ENCODE data around the gene ANK2. TPM values are rescaled to one million over a fixed set of nuclear protein-coding genes. Genes with fewer than 3 reads are reported as not detected.
A peak's percentile ranks its signal among the peaks of the same experiment; 100 is the strongest.

ANK2 gene
- total RNA-seq, 2 donors from 2014 or later, result 21.3 to 81.6 TPM

- H3K9me3 ChIP-seq, result no peaks in the 10 kb centered on the region
- TF ChIP-seq, protein P1, sequence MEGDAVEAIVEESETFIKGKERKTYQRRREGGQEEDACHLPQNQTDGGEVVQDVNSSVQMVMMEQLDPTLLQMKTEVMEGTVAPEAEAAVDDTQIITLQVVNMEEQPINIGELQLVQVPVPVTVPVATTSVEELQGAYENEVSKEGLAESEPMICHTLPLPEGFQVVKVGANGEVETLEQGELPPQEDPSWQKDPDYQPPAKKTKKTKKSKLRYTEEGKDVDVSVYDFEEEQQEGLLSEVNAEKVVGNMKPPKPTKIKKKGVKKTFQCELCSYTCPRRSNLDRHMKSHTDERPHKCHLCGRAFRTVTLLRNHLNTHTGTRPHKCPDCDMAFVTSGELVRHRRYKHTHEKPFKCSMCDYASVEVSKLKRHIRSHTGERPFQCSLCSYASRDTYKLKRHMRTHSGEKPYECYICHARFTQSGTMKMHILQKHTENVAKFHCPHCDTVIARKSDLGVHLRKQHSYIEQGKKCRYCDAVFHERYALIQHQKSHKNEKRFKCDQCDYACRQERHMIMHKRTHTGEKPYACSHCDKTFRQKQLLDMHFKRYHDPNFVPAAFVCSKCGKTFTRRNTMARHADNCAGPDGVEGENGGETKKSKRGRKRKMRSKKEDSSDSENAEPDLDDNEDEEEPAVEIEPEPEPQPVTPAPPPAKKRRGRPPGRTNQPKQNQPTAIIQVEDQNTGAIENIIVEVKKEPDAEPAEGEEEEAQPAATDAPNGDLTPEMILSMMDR (IDR thresholded peaks at IDR 0.05), result no peak
- no peaks in the 10 kb centered on the region for H3K4me1 ChIP-seq (ENCODE audit: control insufficient read depth in 1 of 2, low read depth in 2 of 2)
- DNase-seq (ENCODE audit: low spot score) (no peak), ATAC-seq (ENCODE audit: insufficient number of reproducible peaks, low FRiP score, low read depth) (no peak)
- no peaks in the 10 kb centered on the region for H3K27me3 ChIP-seq (replicated peaks; ENCODE audit: insufficient read depth)
- H3K4me3 ChIP-seq, result no peak overlapping the region
- no peaks in the 10 kb centered on the region for H3K36me3 ChIP-seq
- no peak overlapping the region for H3K27ac ChIP-seq
These were observed 44.9 kb downstream of the ANK2 start for GRCh38 chr4:113094331-113094730.

DNA sequence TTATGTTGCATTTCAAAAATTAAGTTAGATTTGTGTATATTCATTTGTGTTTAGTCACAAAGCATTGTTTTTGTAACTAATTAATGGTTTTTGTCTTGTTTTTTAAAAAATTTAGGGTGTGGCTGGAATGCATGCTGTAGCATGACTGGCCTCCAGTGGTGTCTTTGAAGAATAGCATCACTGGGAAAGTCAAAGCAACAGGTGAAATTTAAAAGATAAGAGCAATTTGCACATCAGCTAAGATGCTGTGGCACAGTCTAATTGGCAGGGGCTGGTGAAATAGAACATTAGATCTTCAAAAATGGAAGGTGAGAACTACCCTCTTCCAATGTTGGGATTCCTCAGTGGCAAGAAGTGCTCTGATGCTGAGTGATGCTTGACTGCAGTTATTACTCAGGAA, 45.3 kb downstream of the ANK2 start:
- H3K4me1 ChIP-seq (ENCODE audit: control insufficient read depth in 1 of 2, low read depth in 2 of 2), result no peaks in the 10 kb centered on the region
- TF ChIP-seq, protein P1 (IDR thresholded peaks at IDR 0.05), result no peak
- no peak overlapping the region for H3K4me3 ChIP-seq
- ATAC-seq (ENCODE audit: insufficient number of reproducible peaks, low FRiP score, low read depth), result no peak
- H3K27ac ChIP-seq, result no peak overlapping the region
- H3K9me3 ChIP-seq, result no peaks in the 10 kb centered on the region
- no peaks in the 10 kb centered on the region for H3K36me3 ChIP-seq
- no peak for DNase-seq (ENCODE audit: low spot score)
- no peaks in the 10 kb centered on the region for H3K27me3 ChIP-seq (replicated peaks; ENCODE audit: insufficient read depth)

DNA sequence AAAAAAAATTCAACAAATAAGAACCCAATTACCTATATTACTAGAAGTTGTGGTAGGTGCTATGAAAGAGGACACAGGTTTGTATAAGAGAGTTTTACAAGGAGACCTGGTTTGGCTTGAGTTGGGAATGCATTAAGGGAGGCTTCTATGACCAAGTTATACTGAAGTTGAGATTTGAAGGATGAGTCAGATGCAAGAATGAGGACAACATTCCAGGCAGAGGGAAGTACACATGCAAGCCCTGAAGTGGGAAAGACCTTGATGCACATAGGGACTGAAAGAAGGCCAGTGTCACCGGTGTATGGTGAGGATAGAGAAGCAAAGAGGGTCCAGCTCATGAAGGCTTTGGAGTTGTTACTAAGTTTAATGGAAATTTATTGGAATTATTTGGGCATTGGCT, 52.2 kb downstream of the ANK2 start:
- Histone ChIP-seq H3K4me1 (ENCODE audit: control insufficient read depth in 1 of 2, low read depth in 2 of 2) (no peaks in the 10 kb centered on the region), H3K9me3 (no peaks in the 10 kb centered on the region), H3K27ac (no peak overlapping the region), H3K4me3 (no peak overlapping the region), H3K36me3 (no peaks in the 10 kb centered on the region), H3K27me3 (replicated peaks; ENCODE audit: insufficient read depth) (no peaks in the 10 kb centered on the region)
- DNase-seq (ENCODE audit: low spot score) (no peak), ATAC-seq (ENCODE audit: insufficient number of reproducible peaks, low FRiP score, low read depth) (no peak)
- TF ChIP-seq, protein P1 (IDR thresholded peaks at IDR 0.05), result no peak

DNA sequence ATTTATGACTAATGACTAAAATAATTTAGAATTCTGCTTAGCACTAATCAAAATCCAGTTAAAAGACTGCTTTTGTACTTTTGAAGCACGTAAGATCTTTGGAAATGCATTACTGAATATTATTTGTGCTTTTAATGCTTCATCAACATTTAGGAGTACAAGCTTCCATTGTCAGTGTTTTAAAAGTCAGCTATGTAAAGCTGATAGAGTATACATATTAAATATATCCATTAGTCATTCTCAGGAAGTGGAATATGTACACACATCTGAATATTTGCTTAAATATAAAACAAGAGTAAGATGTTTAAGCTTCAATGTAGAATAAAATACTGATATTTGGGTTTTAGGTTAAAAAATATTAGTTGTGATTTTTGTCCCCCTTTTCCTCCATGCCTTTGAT, 54.1 kb downstream of the ANK2 start:
- no peaks in the 10 kb centered on the region for H3K27me3 ChIP-seq (replicated peaks; ENCODE audit: insufficient read depth)
- H3K4me3 ChIP-seq, result no peak overlapping the region
- DNase-seq (ENCODE audit: low spot score), result no peak
- H3K4me1 ChIP-seq (ENCODE audit: control insufficient read depth in 1 of 2, low read depth in 2 of 2), result no peaks in the 10 kb centered on the region
- H3K36me3 ChIP-seq, result no peaks in the 10 kb centered on the region
- ATAC-seq (ENCODE audit: insufficient number of reproducible peaks, low FRiP score, low read depth), result no peak
- no peaks in the 10 kb centered on the region for H3K9me3 ChIP-seq
- TF ChIP-seq, protein P1 (IDR thresholded peaks at IDR 0.05), result no peak
- no peak overlapping the region for H3K27ac ChIP-seq

GRCh38 chr4:113106108-113106507, 56.7 kb downstream of the ANK2 start:
- Histone ChIP-seq H3K9me3 (no peaks in the 10 kb centered on the region), H3K4me1 (ENCODE audit: control insufficient read depth in 1 of 2, low read depth in 2 of 2) (no peaks in the 10 kb centered on the region), H3K36me3 (no peaks in the 10 kb centered on the region), H3K4me3 (no peak overlapping the region), H3K27me3 (replicated peaks; ENCODE audit: insufficient read depth) (no peaks in the 10 kb centered on the region), H3K27ac (no peak overlapping the region)
- no peak for ATAC-seq (ENCODE audit: insufficient number of reproducible peaks, low FRiP score, low read depth)
- TF ChIP-seq, protein P1 (IDR thresholded peaks at IDR 0.05), result peak; percentile 26
- no peak for DNase-seq (ENCODE audit: low spot score)
